ENCODE measurements around the gene ANKLE1.
"Not testable (repeated sequence)": the region's sequence is repeated elsewhere in the genome, so short reads cannot be mapped to it uniquely, and the experiment has no call there.

Gene ANKLE1

DNA sequence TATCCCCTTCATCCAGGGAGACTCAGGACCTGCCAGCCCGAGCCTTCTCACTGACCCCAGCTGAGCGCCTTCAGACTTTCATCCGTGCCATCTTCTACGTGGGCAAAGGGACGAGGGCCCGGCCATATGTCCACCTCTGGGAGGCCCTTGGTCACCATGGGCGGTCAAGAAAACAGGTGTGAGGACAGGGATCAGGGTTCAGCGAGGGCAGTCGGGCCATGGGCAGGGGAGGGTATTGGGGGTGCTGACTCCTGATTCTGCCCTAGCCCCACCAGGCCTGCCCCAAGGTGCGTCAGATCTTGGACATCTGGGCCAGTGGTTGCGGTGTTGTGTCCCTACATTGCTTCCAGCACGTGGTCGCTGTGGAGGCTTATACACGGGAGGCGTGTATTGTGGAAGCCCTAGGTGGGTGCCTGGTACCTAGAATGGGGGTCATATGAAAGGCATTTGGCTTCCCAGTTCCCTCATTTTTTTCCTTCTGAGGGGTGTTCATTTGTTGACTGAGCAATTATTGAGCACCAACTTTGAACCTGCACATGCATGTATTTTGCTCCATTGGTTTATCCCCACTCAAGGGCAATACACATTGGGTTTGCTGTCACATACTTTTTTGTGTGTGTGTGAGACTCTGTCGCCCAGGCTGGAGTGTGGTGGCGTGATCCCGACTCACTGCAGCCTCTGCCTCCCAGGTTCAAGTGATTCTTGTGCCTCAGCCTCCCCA is 3.9 kb downstream of the ANKLE1 start:
- no peak for DNase-seq

DNA sequence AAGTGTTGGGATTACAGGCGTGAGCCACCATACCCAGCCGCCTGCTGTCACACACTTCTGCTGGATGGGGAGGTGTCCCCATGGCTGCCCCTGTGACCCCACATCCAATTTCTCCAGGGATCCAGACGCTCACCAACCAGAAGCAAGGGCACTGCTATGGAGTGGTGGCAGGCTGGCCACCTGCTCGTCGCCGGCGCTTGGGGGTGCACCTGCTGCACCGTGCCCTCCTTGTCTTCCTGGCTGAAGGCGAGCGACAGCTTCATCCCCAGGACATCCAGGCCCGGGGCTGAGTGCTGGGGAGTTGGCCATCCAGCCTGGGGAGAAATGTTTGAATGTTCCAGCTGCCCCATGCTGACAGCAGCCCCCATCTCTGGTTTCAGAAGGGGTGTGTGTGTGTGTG is 4.6 kb downstream of the ANKLE1 start:
- no peak for DNase-seq

DNA sequence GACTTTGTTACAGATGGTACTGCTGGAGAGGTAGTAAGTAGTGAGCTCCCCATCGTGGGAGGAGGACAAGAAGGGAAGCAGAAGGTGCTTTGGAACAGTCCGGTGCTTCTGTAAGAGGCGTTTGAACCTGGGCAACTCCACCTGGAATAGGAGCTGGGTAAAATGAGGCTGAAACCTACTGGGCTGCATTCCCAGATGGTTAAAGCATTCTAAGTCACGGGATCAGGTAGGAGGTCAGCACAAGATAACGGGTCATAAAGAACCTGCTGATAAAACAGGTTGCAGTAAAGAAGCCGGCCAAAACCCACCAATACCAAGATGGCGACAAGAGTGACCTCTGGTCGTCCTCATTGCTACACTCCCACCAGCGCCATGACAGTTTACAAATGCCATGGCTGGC is 5.1 kb downstream of the ANKLE1 start:
- no peak for DNase-seq

DNA sequence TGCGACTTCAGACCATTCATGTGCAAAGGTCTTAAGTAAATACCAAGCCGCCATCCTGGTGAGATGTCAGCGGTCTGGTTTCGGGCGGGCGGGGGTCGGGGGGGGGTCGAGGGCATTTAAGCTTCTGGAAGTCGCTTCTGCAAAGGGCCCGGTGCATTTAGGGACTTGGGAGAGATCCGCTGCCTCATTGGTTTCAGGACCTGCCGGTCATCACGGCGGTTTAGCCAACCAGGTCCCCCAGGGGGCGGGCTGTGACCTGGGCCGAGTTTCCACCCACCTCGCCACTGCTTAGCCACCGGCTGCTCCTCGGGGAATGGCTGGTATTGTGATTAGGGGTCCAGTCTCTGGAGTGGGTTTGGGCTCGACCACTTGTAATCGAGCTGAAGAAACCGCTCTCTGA is 7.8 kb downstream of the ANKLE1 start:
- no peak for DNase-seq

DNA sequence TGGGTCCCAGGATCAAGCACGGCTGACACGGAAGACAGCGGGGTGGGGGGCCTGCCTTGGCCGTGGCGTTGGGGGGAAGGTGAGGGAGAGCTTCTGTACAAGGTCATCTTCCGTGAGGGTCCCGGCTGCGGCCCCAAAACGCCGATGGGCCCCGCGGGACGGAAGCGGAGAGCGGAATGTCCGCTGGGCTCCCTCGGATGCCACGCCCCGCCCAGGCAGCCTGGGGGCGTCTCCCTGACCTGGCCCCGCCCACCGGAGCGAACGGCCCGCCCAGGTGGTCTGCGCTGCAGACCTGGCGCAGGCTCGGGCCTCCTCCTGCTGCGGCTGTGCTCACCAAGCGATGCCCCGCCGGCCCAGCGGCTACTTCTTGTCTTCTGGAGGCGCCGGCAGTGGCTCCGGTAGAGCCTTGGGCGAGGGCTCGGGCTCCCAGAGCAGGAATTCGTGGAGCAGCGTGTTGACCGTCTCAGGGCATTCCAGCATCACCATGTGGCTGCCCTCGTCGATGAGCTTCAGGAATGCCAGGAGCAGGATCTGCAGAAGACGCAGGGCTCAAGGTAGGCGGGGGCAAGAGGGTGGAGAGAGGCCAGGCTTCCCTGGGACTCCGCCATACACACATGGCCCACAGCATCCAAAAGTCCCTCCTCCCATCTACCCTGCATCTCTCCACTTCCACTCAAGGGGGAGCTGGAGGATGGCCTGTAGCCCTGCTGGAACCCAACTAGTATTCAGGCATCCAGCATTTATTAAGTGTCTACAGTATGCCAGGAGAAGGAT is 10.8 kb downstream of the ANKLE1 start:
- peak; percentile 76 for DNase-seq

DNA sequence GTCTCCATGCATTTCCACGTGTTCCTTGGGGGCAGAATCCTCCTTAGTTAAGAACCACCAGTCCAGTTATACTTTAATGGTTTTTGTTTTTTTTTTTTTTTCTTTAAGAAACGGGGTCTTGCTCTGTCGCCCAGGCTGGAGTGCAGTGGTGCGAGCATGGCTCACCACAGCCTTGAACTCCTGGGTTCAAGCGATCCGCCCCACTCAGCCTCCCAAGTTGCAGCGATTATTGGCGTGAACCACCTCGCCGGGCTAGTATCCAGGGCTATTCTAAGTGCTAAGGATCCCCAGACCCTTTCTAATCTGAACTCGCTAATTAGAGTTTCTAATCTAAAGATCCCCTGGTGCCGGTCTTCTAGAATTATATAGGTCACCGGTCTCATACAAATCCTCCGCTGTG is 11.9 kb downstream of the ANKLE1 start:
- no peak for DNase-seq

DNA sequence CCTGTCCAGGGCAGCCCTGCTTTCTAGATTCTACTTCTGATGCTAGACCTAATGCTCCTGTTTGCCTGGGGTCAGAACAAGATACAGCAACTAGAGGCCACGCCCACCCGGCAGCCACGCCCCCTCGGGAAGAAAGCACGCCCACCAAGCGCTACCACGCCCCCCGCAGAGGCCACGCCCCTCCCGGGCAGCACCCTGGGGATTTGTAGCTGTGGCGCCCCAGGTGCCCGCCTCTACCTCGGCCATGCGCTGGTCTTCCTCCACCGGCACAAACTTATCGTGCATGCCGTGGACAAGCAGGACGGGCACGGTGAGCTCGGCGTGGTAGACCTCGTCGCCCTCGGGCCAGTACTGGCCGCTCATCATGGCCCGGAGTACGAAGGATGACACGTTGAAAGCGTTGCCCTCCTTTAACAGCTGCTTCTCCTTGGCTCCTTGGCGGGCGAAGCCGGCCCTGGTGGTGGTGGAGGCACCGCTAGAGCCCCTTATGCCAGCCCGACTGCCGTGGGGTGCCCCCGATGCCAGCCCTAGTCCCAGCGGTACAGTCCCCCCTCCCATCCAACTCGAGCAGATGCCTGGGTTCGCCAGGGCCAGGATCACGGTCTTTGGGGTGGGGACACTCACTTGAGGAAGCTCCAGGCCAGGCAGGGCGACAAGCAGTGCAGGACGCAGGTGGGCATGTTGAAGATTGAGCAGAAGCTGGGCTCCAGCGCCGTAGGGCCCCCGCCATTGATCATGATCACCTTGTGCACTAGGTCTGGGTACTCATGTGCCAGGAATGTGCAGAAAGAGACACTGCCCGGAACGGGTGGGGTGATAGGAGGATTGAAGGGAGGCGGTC is 12.6 kb downstream of the ANKLE1 start:
- peak; percentile 36 for DNase-seq

DNA sequence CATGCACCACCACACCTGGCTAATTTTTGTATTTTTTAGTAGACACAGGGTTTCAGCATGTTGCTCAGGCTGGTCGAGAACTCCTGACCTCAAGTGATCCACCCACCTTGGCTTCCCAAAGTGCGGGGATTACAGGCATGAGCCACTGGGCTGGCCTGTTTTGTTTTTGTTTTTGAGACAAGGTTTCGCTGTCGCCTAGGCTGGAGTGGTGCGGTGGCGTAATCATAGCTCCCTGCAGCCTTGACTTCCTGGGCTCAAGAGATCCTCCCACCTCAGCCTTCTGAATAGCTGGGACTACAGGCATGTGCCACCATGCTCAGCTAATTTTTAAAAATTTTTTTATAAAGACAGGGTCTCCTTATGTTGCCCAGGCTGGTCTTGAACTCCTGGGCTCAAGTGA is 13.8 kb downstream of the ANKLE1 start:
- not testable (repeated sequence) for DNase-seq

DNA sequence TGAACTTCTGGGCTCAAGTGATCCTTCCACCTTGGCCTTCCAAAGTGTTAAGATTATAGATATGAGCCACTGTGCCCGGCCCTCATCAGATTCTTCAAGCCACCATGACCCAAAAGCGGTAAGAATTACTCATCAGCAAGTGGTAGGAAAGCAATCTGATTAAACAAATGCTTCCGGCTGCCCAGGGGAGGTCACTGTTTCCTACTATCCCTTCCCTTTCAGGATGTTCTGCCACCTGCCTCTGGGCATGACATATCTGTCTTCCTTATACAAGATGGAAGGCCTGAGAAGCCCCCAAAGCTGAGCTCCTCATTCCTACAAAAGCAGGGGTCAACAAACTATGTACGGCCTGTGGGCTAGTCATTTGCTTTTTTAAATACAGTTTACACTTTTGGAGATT is 14.6 kb downstream of the ANKLE1 start:
- no peak for DNase-seq

DNA sequence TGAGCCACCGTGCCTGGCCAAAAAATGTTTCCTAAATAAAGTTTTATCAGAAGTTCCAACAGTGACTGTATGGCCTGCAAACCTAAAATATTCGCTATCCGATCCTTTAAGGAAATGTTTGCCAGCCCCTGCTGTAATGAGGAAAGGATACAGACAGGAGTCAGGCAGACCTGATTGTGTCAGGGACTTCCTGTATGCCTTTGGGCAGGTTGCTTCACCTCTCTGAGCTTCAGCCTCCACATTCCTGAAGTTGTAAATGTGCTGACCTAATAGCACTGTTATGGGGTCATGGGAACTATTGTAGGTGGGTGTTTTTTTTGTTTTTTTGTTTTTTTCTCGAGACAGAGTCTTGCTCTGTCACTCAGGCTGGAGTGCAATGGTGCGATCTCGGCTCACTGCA is 15.3 kb downstream of the ANKLE1 start:
- no peak for DNase-seq

DNA sequence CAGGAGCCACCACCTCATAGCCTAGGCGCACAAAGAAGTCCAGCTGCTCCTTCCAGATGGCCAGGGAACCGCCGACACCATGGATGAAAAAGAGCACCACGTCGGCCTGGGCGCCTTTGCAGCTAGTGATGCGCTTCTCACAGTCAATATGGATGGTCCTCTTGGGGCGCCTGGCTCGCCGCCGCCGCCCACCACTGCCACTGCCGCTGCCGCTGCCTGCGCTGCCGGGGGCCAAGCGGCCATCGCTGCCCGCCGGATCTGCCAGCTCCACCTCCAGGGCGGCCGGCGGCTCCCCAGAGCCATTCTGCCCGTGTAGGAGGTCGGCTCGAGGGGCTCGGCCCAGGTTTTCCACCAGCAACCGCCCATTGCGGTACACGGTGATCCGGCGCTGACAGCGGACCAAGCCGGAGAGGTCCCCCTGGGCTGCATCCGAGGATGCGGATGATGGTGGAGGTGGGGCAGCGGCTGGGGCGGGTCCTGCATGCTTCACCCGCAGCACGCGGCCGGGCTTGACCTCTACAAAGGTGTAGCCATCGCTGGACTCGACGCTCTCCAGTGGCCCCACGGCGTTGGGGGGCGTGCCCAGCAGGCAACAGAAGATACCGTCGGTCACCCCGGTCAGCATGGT is 19.4 kb downstream of the ANKLE1 start:
- no peak for DNase-seq

DNA sequence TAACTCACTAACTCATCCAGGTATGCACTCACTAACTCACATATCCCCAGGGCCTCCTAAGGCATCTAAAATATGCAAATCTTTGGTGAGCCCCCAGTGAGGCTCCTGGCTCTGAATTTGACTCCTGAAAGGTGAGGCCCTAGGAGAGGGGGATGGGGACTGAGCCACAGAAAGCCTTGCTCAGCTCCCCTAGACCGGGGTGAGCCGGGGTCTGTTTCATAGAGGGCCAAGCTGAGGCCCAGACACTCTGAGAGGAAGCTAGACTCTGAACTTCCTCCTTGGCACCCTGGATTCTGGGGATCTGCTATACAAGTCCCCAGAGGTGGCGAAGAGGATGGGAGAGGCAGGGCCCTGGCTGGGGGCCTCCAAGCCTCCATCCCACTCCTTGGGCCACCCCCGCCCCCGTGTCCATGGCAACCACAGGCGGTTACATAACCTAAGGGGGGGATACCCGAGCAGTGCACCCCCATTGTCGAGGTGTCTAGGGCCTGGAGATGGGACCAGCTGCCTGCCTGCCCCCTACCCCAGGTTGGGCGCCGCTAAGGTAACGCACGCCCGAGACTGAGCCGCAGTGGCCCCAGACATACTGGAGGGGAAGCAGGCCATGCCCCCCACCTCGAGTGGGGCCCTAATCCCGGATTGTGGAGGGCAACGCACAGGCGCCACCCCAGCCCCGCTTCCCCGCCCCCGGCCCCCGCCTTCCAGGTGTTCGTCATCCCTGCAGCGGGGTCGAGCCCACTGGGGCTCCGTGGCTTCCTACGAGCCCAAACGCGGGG is 20.9 kb downstream of the ANKLE1 start:
- no peak for DNase-seq

DNA sequence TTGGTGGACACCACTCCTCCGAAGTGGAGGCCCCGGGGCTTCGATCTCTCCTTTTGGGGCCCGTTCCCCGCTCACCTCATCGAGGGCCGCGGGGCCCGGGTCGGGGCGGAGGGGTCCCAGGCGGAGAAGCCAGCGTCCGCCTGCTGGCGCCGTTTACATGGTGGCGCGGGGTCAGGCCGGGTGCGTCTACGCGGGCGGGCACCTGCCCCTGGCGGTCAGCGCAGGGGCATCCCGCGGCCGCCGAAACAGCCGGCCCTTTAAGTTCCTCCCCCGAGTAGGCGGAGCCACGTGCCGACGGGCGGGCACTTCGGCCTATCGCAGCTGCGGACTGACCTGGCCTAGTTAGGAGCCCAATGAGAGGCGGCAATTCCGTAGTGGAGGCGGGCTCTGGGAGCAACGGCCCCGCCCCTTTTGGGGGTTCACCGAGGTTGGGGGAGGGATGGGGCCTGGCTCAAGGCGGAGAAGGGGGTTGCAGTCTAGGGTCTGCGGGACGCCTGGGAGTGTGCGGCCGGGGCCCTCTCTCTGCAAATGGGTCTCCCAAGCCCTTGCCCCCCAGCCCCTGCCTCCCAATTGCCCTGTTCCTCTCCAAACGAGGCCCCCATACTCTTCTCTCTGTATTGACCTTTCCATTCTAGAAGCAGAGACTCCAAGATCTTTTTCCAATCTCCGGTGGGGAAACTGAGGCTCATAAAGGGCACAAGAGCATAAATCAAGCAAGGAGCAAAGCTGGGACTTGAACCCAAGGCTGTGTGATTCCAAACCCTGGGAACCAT is 21.7 kb downstream of the ANKLE1 start, which contains the start of gene ABHD8:
TSS of gene ABHD8 (minus strand) at position 259 of the 773 bp plus-strand sequence. CDS start 1,809 bp downstream, outside the sequence.
- peak; percentile 88 for DNase-seq

DNA sequence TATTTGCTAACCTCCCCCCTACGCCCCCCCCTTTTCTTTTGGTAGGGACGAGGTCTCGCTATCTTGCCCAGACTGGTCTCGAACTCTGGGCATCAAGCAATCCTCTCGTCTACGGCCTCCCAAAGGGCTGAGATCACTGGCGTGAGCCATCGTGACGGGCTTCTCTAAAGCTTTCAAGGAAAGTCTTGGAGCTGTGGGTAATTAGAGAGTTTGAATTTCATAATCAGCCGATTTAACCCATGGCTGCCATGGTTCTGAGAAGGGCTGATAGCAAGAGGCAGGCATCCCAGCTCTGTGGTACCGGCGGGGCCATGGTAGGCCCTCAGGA is 22.2 kb downstream of the ANKLE1 start:
- DNase-seq: no peak

DNA sequence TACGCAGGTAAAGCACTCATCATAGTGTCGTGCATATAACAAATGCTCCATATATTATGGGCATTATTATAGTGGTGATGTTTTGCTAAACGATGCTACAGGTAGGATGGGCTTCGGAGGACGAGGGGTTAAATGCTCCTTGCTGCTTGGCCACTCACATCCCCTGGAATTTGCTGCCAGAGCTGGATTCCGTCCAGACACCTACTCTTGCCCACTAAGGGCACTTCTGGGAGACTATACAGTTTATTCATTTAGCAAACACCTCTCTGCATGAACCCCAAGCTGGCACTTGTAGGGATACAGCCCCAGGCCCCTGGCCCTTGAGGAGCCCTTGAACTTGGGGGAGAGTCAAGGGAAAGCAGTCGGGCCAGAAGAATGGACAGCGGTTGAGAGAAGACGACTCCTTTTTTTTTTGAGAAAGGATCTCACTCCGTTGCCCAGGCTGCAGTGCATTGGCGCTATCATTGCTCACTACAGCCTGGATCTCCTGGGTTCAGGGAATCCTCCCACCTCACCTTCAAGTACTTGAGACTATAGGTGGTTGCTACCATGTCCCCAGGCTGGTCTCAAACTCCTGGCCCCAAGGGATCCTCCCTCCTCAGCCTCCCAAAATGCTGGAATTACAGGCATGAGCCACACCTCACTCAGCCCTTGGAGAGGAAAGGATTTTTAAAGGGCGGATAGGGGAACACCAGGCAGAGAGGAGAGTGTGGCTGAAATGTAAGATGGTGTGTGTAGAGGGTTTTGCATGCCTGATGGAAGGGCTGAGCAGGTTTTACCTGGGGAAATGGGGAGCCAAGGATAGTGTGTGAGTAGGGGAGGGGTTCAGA is 22.9 kb downstream of the ANKLE1 start:
- no peak for DNase-seq

DNA sequence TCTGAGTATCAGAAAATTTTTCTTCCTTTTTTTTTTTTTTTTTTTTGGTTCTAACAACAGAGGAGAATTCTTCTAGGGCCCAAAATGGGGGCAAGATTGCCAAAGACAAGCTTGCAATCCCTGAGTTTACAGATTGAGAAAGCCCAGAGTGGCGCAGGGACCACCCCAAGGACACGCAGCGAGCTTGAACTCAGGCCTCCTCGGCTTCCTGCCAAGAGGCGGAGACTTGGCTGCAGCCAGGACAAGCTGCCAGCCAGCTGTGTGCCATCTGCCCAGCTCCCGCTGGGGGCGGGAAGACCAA is 23.5 kb downstream of the ANKLE1 start:
- DNase-seq: no peak

DNA sequence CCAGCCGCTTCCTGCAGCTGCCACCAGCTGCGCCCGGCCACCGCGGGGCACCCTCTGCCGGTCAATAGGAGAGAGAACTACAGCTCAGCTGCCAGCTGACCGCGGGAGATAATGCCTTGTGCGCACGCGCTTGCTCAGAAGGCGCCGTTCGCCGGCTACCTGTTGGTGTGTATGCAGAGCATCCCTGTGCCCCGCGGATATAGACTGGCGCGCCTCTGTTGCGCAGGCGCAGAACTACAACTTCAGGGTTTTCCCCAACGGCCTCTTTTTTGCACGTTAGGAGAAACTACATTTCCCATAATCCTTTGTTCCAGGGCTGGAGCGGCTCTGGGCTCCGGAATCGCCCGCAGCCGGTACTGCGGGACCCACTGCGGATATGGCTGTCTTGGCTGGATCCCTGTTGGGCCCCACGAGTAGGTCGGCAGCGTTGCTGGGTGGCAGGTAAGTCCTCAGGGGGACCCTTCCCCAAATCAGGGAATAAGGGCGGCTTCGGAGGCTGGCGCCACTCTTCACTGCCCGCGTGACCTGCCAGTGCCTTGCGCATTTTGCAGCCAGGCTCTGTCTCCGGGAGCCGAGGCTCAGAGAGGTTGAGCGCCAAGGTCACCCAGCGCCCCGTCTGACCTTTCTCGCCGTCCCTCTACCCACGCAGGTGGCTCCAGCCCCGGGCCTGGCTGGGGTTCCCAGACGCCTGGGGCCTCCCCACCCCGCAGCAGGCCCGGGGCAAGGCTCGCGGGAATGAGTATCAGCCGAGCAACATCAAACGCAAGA is 24.0 kb downstream of the ANKLE1 start, which contains the start of gene MRPL34:
TSS of gene MRPL34 (plus strand) at position 356 of the 768 bp plus-strand sequence. CDS start at position 377, 21 bp downstream.
- DNase-seq: peak; percentile 96

DNA sequence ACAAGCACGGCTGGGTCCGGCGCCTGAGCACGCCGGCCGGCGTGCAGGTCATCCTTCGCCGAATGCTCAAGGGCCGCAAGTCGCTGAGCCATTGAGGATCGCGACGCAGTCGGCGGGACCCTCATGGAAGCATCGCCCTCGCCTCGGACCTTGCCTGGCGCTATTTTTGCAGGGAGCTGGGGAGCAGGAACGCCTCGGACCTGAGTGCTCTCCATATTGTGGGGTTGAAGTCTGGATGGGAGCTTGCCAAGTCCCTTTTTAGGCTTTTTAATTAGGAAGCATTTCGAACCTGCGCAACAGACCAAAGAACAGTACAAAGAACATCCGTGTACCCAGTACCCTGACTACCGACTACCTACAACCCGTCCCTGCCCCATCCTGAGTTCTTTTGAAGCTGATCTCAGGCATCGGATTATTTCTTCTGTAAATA is 24.6 kb downstream of the ANKLE1 start:
- DNase-seq: no peak

DNA sequence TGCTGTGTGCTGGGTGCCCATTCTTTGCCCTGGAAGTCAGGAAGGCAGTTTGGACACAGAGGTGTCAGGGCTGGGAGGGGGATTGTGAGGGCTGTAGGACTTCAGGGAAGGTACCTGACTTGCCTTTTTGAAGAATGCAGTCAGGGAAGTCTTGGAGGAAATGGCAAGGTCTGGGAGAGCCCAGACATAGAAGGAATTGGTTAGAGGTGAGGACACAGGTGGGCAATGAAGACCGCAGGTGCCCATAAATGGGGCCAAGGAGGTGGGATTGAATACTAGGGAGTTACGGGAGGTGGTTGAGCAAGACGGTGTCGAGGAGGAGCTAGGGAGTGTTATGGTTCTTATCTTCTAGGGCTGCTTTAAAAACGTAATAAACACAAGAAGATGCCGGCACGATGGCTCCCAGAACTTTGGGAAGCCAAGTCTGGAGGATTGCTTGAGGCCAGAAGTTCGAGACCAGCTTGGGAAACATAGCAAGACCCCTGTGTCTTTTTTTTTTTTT is 26.2 kb downstream of the ANKLE1 start:
- no peak for DNase-seq
